Fibroblast of the aortic adventitia (primary cell): ENCODE data around the gene CDH15. TPM values are rescaled to one million over a fixed set of nuclear protein-coding genes. Genes with fewer than 3 reads are reported as not detected.

Source experiments
- DNase-seq: peaks from one replicate; pipeline ENCODE4 v3.0.0-alpha.2; 2010; ENCODE audit warnings: low read depth
- H3K4me3 ChIP-seq: 2 replicates; pipeline ENCODE4 v1.5.1; 2011; ENCODE audit warnings: low read depth, mild to moderate bottlenecking, control low read depth, low read length, moderate library complexity
- CTCF ChIP-seq: IDR thresholded peaks from 2 replicates; pipeline ENCODE4 v1.5.1; 2011; ENCODE audit warnings: mild to moderate bottlenecking, low read length, control low read depth, inconsistent platforms; ENCODE audit not compliant: insufficient read depth
- total RNA-seq: library from RNA; depleted of rRNA; stranded (reverse); fragments of >200 nt; gene quantifications from 2 replicates; pipeline ENCODE4 v1.2.3, GENCODE V29; 2012; ENCODE audit warnings: low replicate concordance

Gene CDH15
- total RNA-seq, 1 donor: 0.09 TPM

GRCh38 chr16:89200850-89201411 is 29.4 kb downstream of the CDH15 start:
- H3K4me3 ChIP-seq: no peak overlapping the region
- TF ChIP-seq CTCF: no peak
- DNase-seq: no peak

- no peak for TF ChIP-seq CTCF
- DNase-seq: peak; percentile 52
- peak overlapping the region; percentile 54 for H3K4me3 ChIP-seq
Observed at GRCh38 chr16:89201439-89202377, 30.2 kb downstream of the CDH15 start.

GRCh38 chr16:89202422-89203215 is 31.1 kb downstream of the CDH15 start:
- DNase-seq: no peak
- no peak for TF ChIP-seq CTCF
- H3K4me3 ChIP-seq: no peak overlapping the region

- TF ChIP-seq CTCF: no peak
- H3K4me3 ChIP-seq: no peak overlapping the region
- no peak for DNase-seq
Observed at GRCh38 chr16:89207993-89208392, 36.4 kb downstream of the CDH15 start.

GRCh38 chr16:89209522-89210044 is 38.0 kb downstream of the CDH15 start:
- DNase-seq: no peak
- H3K4me3 ChIP-seq: no peak overlapping the region
- TF ChIP-seq CTCF: no peak

GRCh38 chr16:89210165-89210903 is 38.8 kb downstream of the CDH15 start:
- no peak for TF ChIP-seq CTCF
- no peak overlapping the region for H3K4me3 ChIP-seq
- DNase-seq: no peak
